GM12891 (cell line): Measurements from ENCODE around the gene CARS1.

ENCODE experiments used
- PAX5 ChIP-seq: IDR thresholded peaks from 2 replicates; pipeline ENCODE4 v1.6.1; 2011; ENCODE audit warnings: low read length, moderate library complexity, mild to moderate bottlenecking; ENCODE audit not compliant: insufficient read depth, severe bottlenecking
- POLR2A ChIP-seq: IDR thresholded peaks from 2 replicates; pipeline ENCODE4 v1.6.1; 2011; ENCODE audit warnings: low read depth, low read length, control low read depth
- POLR2AphosphoS5 ChIP-seq: IDR thresholded peaks from 2 replicates; pipeline ENCODE4 v1.6.1; 2011; ENCODE audit warnings: low read depth, low read length, control low read depth
- SPI1 ChIP-seq: IDR thresholded peaks from 2 replicates; pipeline ENCODE4 v1.6.1; 2011; ENCODE audit warnings: low read depth, low read length, control low read depth
- TAF1 ChIP-seq: IDR thresholded peaks from 2 replicates; pipeline ENCODE4 v1.6.1; 2011; ENCODE audit warnings: low read depth, low read length, control low read depth

- TF ChIP-seq TAF1 (no peak), POLR2A (no peak), POLR2AphosphoS5 (no peak), PAX5 (no peak), SPI1 (no peak)
Measured at GRCh38 chr11:3087373-3087772, 30.1 kb upstream of the CARS1 start.
